GM18861 (cell line): ENCODE results near the gene MBNL1.

Experiments
- ATAC-seq: cut with Tn5 transposase; IDR thresholded peaks from one replicate; pipeline ENCODE4 v1.9.1; 2021; ENCODE audit not compliant: unreplicated experiment

MBNL1 gene

GRCh38 chr3:152295344-152295743, 26.6 kb downstream of the MBNL1 start:
- ATAC-seq: no peak

GRCh38 chr3:152295806-152296205, 27.1 kb downstream of the MBNL1 start:
- no peak for ATAC-seq

GRCh38 chr3:152296382-152296781, 27.7 kb downstream of the MBNL1 start:
- no peak for ATAC-seq

- no peak for ATAC-seq
Observed at GRCh38 chr3:152296971-152297370, 28.2 kb downstream of the MBNL1 start.

GRCh38 chr3:152298393-152299248, 29.9 kb downstream of the MBNL1 start:
- peak; percentile 45 for ATAC-seq

GRCh38 chr3:152299249-152299976, 30.7 kb downstream of the MBNL1 start:
- peak; percentile 3 for ATAC-seq

- ATAC-seq: no peak
Observed at GRCh38 chr3:152300029-152300731, 31.5 kb downstream of the MBNL1 start.

GRCh38 chr3:152301745-152302181, 33.0 kb downstream of the MBNL1 start:
- ATAC-seq: no peak

GRCh38 chr3:152302521-152303021, 33.8 kb downstream of the MBNL1 start:
- ATAC-seq: peak; percentile 64

GRCh38 chr3:152304160-152304559, 35.4 kb downstream of the MBNL1 start:
- ATAC-seq: no peak

- no peak for ATAC-seq
Observed at GRCh38 chr3:152305075-152305474, 36.3 kb downstream of the MBNL1 start.

GRCh38 chr3:152307829-152308474, 39.2 kb downstream of the MBNL1 start:
- ATAC-seq: no peak

- no peak for ATAC-seq
Observed at GRCh38 chr3:152308475-152308844, 39.7 kb downstream of the MBNL1 start.

- ATAC-seq: no peak
Observed at GRCh38 chr3:152309031-152309430, 40.3 kb downstream of the MBNL1 start.

GRCh38 chr3:152309535-152310307, 41.0 kb downstream of the MBNL1 start:
- ATAC-seq: no peak

GRCh38 chr3:152313430-152313829, 44.7 kb downstream of the MBNL1 start:
- no peak for ATAC-seq

GRCh38 chr3:152313914-152314313, 45.2 kb downstream of the MBNL1 start:
- ATAC-seq: no peak

GRCh38 chr3:152314677-152315353, 46.1 kb downstream of the MBNL1 start:
- no peak for ATAC-seq

- ATAC-seq: no peak
Observed at GRCh38 chr3:152315623-152316022, 46.9 kb downstream of the MBNL1 start.

GRCh38 chr3:152316318-152316717, 47.6 kb downstream of the MBNL1 start:
- ATAC-seq: no peak
